Subcutaneous adipose tissue (tissue), 4 donors: ENCODE results near the gene CEP131. TPM values are rescaled to one million over a fixed set of nuclear protein-coding genes. Genes with fewer than 3 reads are reported as not detected.

Experiments used
- CTCF ChIP-seq: fragments of 450-650 bp; IDR thresholded peaks from one replicate; pipeline ENCODE4 v1.5.1; 2016; ENCODE audit warnings: low read depth, mild to moderate bottlenecking, control low read depth, antibody characterized with exemption, moderate library complexity
- total RNA-seq, 4 donors: library from RNA; depleted of rRNA; stranded (reverse); fragments of >200 nt; gene quantifications; one replicate each; pipeline ENCODE4 v1.1.0, GENCODE V29; 2016

Gene CEP131
- total RNA-seq, 4 donors from 2014 or later, result 1.6 to 8.1 (median 5.4) TPM

DNA sequence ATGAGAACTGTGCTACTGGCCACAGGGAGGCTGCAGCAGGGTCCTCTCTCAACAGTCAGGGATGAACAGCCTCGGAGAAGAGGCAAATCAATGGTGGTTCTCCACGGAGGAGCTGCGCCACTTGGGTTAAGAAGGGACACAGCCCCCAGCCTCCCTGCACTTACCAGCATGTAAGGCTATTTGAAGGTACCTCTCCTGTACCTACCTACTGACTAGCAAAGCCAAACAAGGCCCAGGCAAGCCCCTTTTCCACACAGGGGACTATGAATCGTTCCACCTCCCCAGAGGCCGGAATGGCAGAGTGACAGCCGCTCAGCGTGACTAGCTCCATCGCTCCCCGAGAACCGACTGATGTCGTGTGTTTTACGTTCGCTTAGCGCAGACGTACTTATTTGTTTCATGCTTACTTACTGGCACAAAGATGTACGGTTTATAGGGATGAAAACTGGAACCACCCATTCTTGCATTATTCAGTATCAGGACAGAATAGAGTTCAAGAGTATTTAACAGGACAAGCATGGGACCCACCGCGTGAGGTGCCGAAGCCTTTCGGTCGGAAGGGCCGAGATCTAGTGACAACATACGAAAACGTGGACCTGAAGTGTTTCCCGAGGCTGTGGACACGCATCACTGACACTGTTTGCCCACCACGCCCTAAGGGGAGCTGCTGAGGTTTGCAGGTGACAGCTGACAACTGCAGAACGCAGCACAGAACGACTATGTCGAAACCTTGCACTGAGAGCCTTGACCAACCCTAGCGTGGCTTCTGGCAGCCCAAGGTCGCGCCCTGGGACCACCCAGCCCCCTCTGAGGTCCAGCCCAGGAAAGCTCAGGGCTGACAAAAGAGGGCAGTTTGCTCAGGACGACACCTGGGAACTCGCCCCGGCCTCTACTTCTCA is 15.1 kb upstream of the CEP131 start:
- TF ChIP-seq CTCF, result no peak

GRCh38 chr17:81236784-81237183 is 14.0 kb upstream of the CEP131 start:
- TF ChIP-seq CTCF, result no peak

- no peak for TF ChIP-seq CTCF
These were observed 13.3 kb upstream of the CEP131 start for GRCh38 chr17:81235822-81236740.

DNA sequence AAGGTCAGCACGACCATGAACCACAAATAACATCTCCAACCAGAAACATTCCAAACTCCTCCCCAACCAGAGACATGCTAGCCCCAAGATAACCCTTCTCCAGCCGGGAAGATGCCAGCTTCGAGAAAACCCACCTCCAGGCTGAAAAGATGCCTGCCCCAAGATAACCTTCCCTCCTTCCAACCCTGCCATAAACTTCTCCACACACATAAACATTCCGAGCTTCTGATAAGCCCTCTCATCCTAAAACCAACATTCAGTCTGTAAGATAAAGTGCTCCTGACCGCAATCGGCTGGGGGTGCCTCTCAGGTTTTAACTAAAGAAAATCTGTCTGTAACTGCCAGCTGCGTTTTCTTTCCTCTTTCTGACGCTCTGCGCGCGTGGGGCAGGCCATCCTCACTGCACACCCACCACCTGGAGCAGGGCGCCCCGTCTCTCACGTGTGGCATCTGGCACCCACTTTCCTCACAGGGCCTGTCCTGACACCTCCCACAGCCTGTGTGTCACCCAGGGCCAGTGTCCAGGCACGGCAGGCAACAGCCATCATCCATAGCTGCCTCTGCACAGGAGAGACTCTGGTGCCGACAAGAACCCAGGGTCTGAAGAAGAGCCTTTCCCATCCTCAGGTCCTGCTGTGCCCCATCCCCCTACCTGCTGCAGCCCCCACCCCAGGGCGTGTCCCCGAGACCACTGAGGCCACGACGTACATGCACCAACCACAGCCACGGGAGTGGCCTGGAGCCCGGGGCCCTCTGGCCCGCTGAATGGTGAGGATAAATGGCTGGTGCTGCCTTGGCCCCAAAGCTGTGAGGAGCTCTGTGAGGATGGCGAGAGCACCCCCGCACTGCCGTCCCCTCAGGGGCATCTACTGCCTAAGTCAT is 12.4 kb upstream of the CEP131 start:
- no peak for TF ChIP-seq CTCF

DNA sequence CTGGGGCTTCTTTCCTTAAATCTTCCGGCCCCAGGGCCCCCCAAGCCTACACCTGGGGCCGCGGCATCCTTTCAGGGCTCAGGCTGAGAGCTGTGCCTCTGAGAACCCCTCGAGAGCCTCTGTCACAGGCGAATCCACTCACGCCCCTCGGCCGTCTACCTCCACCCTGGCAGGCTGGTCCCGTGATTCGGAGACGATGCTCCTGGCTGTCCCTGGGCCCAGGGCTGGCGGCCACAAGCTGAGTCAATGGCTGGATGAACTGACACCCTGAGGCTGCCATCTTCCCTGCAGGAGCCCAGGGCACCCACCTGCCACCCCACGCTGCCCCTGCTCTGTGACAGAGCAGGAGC is 11.7 kb upstream of the CEP131 start:
- no peak for TF ChIP-seq CTCF

GRCh38 chr17:81233811-81234505 is 11.2 kb upstream of the CEP131 start:
- no peak for TF ChIP-seq CTCF
